ENCODE measurements around the gene TBC1D2. TPM values are rescaled to one million over a fixed set of nuclear protein-coding genes. Genes with fewer than 3 reads are reported as not detected.

TBC1D2 gene
- total RNA-seq, 2 experiments from 2014 or later, result 3.1 to 5.5 TPM

DNA sequence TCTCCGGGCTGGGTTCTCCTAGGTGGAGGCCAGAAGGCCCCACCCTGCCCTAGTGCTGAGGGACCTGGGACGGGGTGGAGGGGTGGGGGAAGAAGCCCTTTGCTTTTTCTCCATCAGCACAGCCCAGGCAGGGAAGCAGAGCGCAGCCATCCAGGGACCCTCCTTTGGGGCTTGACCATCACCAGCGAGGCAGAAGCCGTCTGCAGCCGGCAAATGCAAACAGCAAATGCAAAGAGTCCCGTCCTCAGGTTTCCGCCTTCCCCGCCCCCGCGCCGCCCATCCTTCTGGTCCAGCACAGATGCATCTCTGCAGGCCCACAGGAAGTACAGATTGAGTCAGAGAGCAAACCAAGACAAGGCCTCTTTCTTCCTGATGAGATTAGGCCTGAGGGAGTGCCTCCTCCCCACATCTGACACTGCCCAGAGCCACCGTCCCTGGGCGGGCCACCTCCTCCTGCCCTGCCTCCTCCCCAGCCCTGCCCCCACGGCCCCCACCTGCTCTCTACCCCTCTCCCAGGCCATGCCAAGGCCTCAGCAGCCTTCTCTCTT is 86.4 kb downstream of the TBC1D2 start:
- Histone ChIP-seq H3K27ac (ENCODE audit: low read depth, low read length, poor library complexity, severe bottlenecking) (no peak overlapping the region), H3K79me2 (ENCODE audit: insufficient read depth, low read depth, low read length) (no peaks in the 10 kb centered on the region), H3K4me3 (ENCODE audit: low read depth, low read length, poor library complexity, severe bottlenecking) (no peak overlapping the region), H3K9me3 (ENCODE audit: low read length) (no peaks in the 10 kb centered on the region), H3K4me2 (ENCODE audit: low read length) (no peak overlapping the region), H3K9me2 (ENCODE audit: insufficient read depth, low read length) (no peaks in the 10 kb centered on the region), H3K36me3 (ENCODE audit: insufficient read depth, low read length) (no peaks in the 10 kb centered on the region), H3K4me1 (ENCODE audit: insufficient read depth, low read length, poor library complexity, severe bottlenecking) (peaks cover 7% of the 10 kb centered on the region), H4K20me1 (ENCODE audit: insufficient read depth, low read length) (no peaks in the 10 kb centered on the region), H2AFZ (ENCODE audit: low read length) (no peak overlapping the region)
- POLR2A ChIA-PET, result interaction anchor here (0.6 kb wide), 1 partner anchor 89 kb away, joined by 3 read pairs; no protein-coding TSS in a partner anchor
- intact Hi-C loops (cut with micrococcal nuclease; ENCODE audit: unreplicated experiment), result no loop called here
- TF ChIP-seq, protein P1, sequence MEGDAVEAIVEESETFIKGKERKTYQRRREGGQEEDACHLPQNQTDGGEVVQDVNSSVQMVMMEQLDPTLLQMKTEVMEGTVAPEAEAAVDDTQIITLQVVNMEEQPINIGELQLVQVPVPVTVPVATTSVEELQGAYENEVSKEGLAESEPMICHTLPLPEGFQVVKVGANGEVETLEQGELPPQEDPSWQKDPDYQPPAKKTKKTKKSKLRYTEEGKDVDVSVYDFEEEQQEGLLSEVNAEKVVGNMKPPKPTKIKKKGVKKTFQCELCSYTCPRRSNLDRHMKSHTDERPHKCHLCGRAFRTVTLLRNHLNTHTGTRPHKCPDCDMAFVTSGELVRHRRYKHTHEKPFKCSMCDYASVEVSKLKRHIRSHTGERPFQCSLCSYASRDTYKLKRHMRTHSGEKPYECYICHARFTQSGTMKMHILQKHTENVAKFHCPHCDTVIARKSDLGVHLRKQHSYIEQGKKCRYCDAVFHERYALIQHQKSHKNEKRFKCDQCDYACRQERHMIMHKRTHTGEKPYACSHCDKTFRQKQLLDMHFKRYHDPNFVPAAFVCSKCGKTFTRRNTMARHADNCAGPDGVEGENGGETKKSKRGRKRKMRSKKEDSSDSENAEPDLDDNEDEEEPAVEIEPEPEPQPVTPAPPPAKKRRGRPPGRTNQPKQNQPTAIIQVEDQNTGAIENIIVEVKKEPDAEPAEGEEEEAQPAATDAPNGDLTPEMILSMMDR (conservative IDR thresholded peaks at IDR 0.05; ENCODE audit: low read length), result no peak
- TF ChIP-seq EZH2phosphoT487 (IDR thresholded peaks at IDR 0.05; ENCODE audit: borderline replicate concordance, low read depth, low read length), result no peak
- BruUV-seq (replicated peaks), result no TSS peak
- DNase-seq (ENCODE audit: low spot score), result peak; percentile 18
- CTCF ChIA-PET (ENCODE audit: unreplicated experiment), result no interaction called here

DNA sequence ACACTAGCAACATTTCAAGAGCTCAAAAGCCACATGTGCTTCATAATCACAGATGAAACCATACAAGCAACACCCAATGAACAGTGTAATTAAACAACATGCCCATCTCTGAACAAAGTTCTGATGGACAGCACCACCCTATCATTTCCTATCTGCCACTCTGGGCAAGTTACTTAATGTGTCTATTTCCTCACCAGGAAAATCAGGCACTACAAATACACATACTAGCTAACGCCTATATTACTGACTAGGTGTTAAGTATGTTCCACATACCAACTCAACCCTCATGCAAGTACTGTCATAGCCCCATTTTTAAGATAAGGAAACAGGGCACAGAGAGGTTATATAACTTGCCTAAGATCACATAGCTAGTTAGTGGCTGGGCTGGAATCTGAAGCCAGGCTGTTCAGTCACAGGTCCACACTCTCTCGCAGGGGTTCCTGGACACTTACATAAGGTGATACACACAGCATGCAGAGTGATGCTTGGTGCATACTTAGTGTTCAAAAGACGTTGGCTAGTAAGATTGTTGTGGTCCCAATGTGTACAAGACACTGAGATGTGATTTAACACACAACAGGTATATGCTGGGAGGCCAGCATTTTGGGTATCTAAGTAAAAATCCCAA is 87.2 kb downstream of the TBC1D2 start:
- Histone ChIP-seq H3K79me2 (ENCODE audit: insufficient read depth, low read depth, low read length) (no peaks in the 10 kb centered on the region), H2AFZ (ENCODE audit: low read length) (no peak overlapping the region), H3K9me3 (ENCODE audit: low read length) (no peaks in the 10 kb centered on the region), H3K4me2 (ENCODE audit: low read length) (no peak overlapping the region), H4K20me1 (ENCODE audit: insufficient read depth, low read length) (no peaks in the 10 kb centered on the region), H3K36me3 (ENCODE audit: insufficient read depth, low read length) (no peaks in the 10 kb centered on the region), H3K4me3 (ENCODE audit: low read depth, low read length, poor library complexity, severe bottlenecking) (no peak overlapping the region), H3K4me1 (ENCODE audit: insufficient read depth, low read length, poor library complexity, severe bottlenecking) (peaks cover 7% of the 10 kb centered on the region), H3K27ac (ENCODE audit: low read depth, low read length, poor library complexity, severe bottlenecking) (no peak overlapping the region), H3K9me2 (ENCODE audit: insufficient read depth, low read length) (no peaks in the 10 kb centered on the region)
- intact Hi-C loops (cut with micrococcal nuclease; ENCODE audit: unreplicated experiment), result no loop called here
- ChIA-PET POLR2A (interaction anchor here (0.6 to 0.8 kb wide), 3 partner anchors 11 to 90 kb away, joined by 3 to 5 read pairs (median 3); no protein-coding TSS in a partner anchor), CTCF (ENCODE audit: unreplicated experiment) (no interaction called here)
- TF ChIP-seq, protein P1 (conservative IDR thresholded peaks at IDR 0.05; ENCODE audit: low read length), result no peak
- no peak for TF ChIP-seq EZH2phosphoT487 (IDR thresholded peaks at IDR 0.05; ENCODE audit: borderline replicate concordance, low read depth, low read length)
- DNase-seq (ENCODE audit: low spot score), result no peak
- BruUV-seq (replicated peaks), result no TSS peak

DNA sequence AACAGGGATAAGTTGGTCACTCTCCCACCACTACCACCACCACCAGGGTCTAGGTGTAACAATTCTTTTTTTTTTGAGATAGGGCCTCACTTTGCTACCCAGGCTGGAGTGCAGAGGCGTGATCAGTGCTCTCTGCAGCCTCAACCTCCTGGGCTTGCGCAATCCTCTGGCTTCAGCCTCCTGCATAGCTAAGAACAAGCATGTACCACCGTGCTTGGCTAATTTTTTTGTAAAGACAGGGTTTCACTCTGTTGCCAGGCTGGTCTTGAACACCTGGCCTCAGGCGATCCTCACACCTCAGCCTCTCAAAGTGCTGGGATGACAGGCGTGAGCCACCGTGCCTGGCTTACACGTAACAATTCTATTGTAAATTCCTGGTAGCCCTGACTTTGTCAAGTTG is 90.5 kb downstream of the TBC1D2 start:
- POLR2A ChIA-PET, result no interaction called here
- Histone ChIP-seq H3K4me2 (ENCODE audit: low read length) (no peak overlapping the region), H2AFZ (ENCODE audit: low read length) (no peak overlapping the region), H3K27ac (ENCODE audit: low read depth, low read length, poor library complexity, severe bottlenecking) (no peak overlapping the region), H3K4me1 (ENCODE audit: insufficient read depth, low read length, poor library complexity, severe bottlenecking) (peaks cover 7% of the 10 kb centered on the region), H3K9me2 (ENCODE audit: insufficient read depth, low read length) (no peaks in the 10 kb centered on the region), H3K9me3 (ENCODE audit: low read length) (no peaks in the 10 kb centered on the region), H4K20me1 (ENCODE audit: insufficient read depth, low read length) (no peaks in the 10 kb centered on the region), H3K79me2 (ENCODE audit: insufficient read depth, low read depth, low read length) (no peaks in the 10 kb centered on the region), H3K4me3 (ENCODE audit: low read depth, low read length, poor library complexity, severe bottlenecking) (no peak overlapping the region), H3K36me3 (ENCODE audit: insufficient read depth, low read length) (no peaks in the 10 kb centered on the region)
- DNase-seq (ENCODE audit: low spot score), result no peak
- TF ChIP-seq EZH2phosphoT487 (IDR thresholded peaks at IDR 0.05; ENCODE audit: borderline replicate concordance, low read depth, low read length), result no peak
- TF ChIP-seq, protein P1 (conservative IDR thresholded peaks at IDR 0.05; ENCODE audit: low read length), result no peak
- CTCF ChIA-PET (ENCODE audit: unreplicated experiment), result no interaction called here
- BruUV-seq (replicated peaks), result no TSS peak
- intact Hi-C loops (cut with micrococcal nuclease; ENCODE audit: unreplicated experiment), result no loop called here
